ENCODE measurements around the gene HSDL2.

The HSDL2 gene

GRCh38 chr9:112462855-112463254 is 82.9 kb downstream of the HSDL2 start:
- DNase-seq, result no peak

GRCh38 chr9:112465352-112465751 is 85.4 kb downstream of the HSDL2 start:
- DNase-seq, result no peak

GRCh38 chr9:112472996-112473395 is 93.1 kb downstream of the HSDL2 start:
- no peak for DNase-seq

GRCh38 chr9:112473986-112474385 is 94.1 kb downstream of the HSDL2 start:
- DNase-seq, result no peak

GRCh38 chr9:112475318-112475717 is 95.4 kb downstream of the HSDL2 start:
- DNase-seq, result no peak

GRCh38 chr9:112477330-112477729 is 97.4 kb downstream of the HSDL2 start:
- DNase-seq, result no peak

GRCh38 chr9:112479221-112479620 is 99.3 kb downstream of the HSDL2 start:
- DNase-seq, result no peak

- DNase-seq, result no peak
Measured at GRCh38 chr9:112484607-112485006, 104.7 kb downstream of the HSDL2 start.

GRCh38 chr9:112485574-112485973 is 105.7 kb downstream of the HSDL2 start:
- no peak for DNase-seq

- DNase-seq, result peak in 12 of 14 donors; percentile 3 to 73 (median 46)
Measured at GRCh38 chr9:112486221-112487007, 106.5 kb downstream of the HSDL2 start, which contains the start of gene KIAA1958. Gene KIAA1958, plus strand, starts transcription at chr9:112486827. Its CDS starts 87,254 bp downstream, at chr9:112574081.

- DNase-seq, result peak in 12 of 14 donors; percentile 23 to 76 (median 48)
Measured at GRCh38 chr9:112487008-112487798, 107.3 kb downstream of the HSDL2 start.

GRCh38 chr9:112487799-112488340 is 108.0 kb downstream of the HSDL2 start:
- DNase-seq, result peak in 2 of 14 donors; percentile 52 to 55

- peak in 1 of 14 donors; percentile 50 for DNase-seq
Measured at GRCh38 chr9:112489039-112489546, 109.2 kb downstream of the HSDL2 start.

GRCh38 chr9:112489876-112490666 is 110.2 kb downstream of the HSDL2 start:
- DNase-seq, result peak in 1 of 14 donors; percentile 9

GRCh38 chr9:112493393-112494137 is 113.7 kb downstream of the HSDL2 start:
- no peak for DNase-seq

GRCh38 chr9:112494153-112494552 is 114.2 kb downstream of the HSDL2 start:
- DNase-seq, result no peak

- no peak for DNase-seq
Measured at GRCh38 chr9:112495614-112496013, 115.7 kb downstream of the HSDL2 start.

- no peak for DNase-seq
Measured at GRCh38 chr9:112496074-112496722, 116.3 kb downstream of the HSDL2 start.

- no peak for DNase-seq
Measured at GRCh38 chr9:112500842-112501241, 120.9 kb downstream of the HSDL2 start.

GRCh38 chr9:112501287-112501686 is 121.4 kb downstream of the HSDL2 start:
- peak in 2 of 14 donors; percentile 12 to 29 for DNase-seq

Measured in C1 segment of cervical spinal cord (tissue), 14 donors.